Hepatocyte (in vitro differentiated cells): ENCODE results near the gene FYN. TPM values are rescaled to one million over a fixed set of nuclear protein-coding genes. Genes with fewer than 3 reads are reported as not detected.

Experiments used
- DNase-seq: peaks from one replicate; pipeline ENCODE4 v3.0.0-alpha.2; 2016; ENCODE audit warnings: low spot score
- H2AFZ ChIP-seq: fragments of 200-600 bp; sonication (generic); 2 replicates; pipeline ENCODE4 v1.6.0; 2016; ENCODE audit warnings: antibody characterized with exemption, mild to moderate bottlenecking
- H3K27ac ChIP-seq: fragments of 200-600 bp; sonication (generic); 2 replicates; pipeline ENCODE4 v1.5.1; 2016; ENCODE audit warnings: mild to moderate bottlenecking
- H3K27me3 ChIP-seq: fragments of 200-600 bp; sonication (generic); 2 replicates; pipeline ENCODE4 v1.6.1; 2016
- H3K36me3 ChIP-seq: fragments of 200-600 bp; sonication (generic); replicated peaks from 2 replicates; pipeline ENCODE4 v1.5.1; 2016; ENCODE audit warnings: low read depth; ENCODE audit not compliant: insufficient read depth
- H3K4me1 ChIP-seq: fragments of 200-600 bp; sonication (generic); 2 replicates; pipeline ENCODE4 v1.5.1; 2016; ENCODE audit warnings: mild to moderate bottlenecking, moderate library complexity; ENCODE audit not compliant: insufficient read depth
- H3K4me2 ChIP-seq: fragments of 200-600 bp; sonication (generic); 2 replicates; pipeline ENCODE4 v1.6.0; 2016
- H3K4me3 ChIP-seq: fragments of 200-600 bp; sonication (generic); 2 replicates; pipeline ENCODE4 v1.5.1; 2016; ENCODE audit warnings: mild to moderate bottlenecking
- H3K79me2 ChIP-seq: fragments of 200-600 bp; sonication (generic); 2 replicates; pipeline ENCODE4 v1.6.0; 2017; ENCODE audit warnings: mild to moderate bottlenecking
- H3K9me2 ChIP-seq: fragments of 200-600 bp; sonication (generic); replicated peaks from 2 replicates; pipeline ENCODE4 v1.6.0; 2017; ENCODE audit warnings: mild to moderate bottlenecking; ENCODE audit not compliant: insufficient read depth
- H3K9me3 ChIP-seq: fragments of 200-600 bp; sonication (generic); 2 replicates; pipeline ENCODE4 v1.5.1; 2016; ENCODE audit warnings: low read depth, mild to moderate bottlenecking
- H4K20me1 ChIP-seq: fragments of 200-600 bp; sonication (generic); 2 replicates; pipeline ENCODE4 v1.6.0; 2016; ENCODE audit warnings: mild to moderate bottlenecking; ENCODE audit not compliant: insufficient read depth, poor library complexity, severe bottlenecking
- EZH2 ChIP-seq: fragments of 200-600 bp; sonication (generic); IDR thresholded peaks from 2 replicates; pipeline ENCODE4 v1.6.1; 2016; ENCODE audit warnings: antibody characterized with exemption, mild to moderate bottlenecking, borderline replicate concordance
- EZH2phosphoT487 ChIP-seq: fragments of 200-600 bp; sonication (generic); IDR thresholded peaks from one replicate; pipeline ENCODE4 v1.6.1; 2018; ENCODE audit warnings: antibody characterized with exemption, mild to moderate bottlenecking, low read depth, moderate library complexity; ENCODE audit not compliant: unreplicated experiment, severe bottlenecking
- WGBS: methylation state at CpG from one replicate; pipeline ENCODE4 v1.1.6; 2016; ENCODE audit warnings: low lambda C conversion rate; ENCODE audit errors: missing lambda C conversion rate; 5-methylcytosine and 5-hydroxymethylcytosine counted together
- polyA plus RNA-seq: library from polyadenylated mRNA; unstranded; fragments of >200 nt; fragmentation: Nextera tagmentation; extraction: Ambion mirVana; gene quantifications from 2 replicates; pipeline ENCODE4 v1.2.1, GENCODE V29; 2016
- total RNA-seq: library from RNA; depleted of rRNA; stranded (reverse); fragments of >200 nt; gene quantifications from 2 replicates; pipeline ENCODE4 v1.2.3, GENCODE V29; 2014
- TF ChIP-seq, protein P1 (sequence below): fragments of 200-600 bp; sonication (generic); IDR thresholded peaks from 2 replicates; pipeline ENCODE4 v1.5.1; 2016; ENCODE audit warnings: antibody characterized with exemption, mild to moderate bottlenecking; ENCODE audit not compliant: poor library complexity

The FYN gene
- total and polyA plus RNA-seq, 2 experiments from 2014 or later: 40.0 to 70.1 TPM

DNA sequence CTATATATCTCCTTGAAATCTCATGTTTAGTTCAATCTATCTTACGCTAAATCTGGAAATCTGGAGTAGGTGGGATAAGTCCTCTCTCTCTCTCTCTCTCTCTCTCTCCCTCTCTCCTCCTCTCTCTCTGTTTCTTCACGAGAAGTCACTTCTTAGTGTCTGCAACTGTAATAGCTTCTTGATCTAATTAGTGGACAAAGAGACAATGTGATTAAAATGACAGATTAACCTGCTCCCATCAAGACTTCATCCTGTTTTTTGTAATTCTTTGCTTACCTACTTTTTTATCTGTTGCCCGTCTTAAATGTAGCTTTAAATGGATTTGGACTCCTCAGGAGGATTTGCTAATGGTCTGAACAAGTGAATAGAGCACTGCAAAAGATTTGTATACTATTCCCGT is 2.5 kb upstream of the FYN start:
- DNase-seq: no peak
- no peaks in the 10 kb centered on the region for H3K9me3 ChIP-seq
- peaks cover 16% of the 10 kb centered on the region for H3K27me3 ChIP-seq
- no peaks in the 10 kb centered on the region for H4K20me1 ChIP-seq
- 71% methylated on average over 4 of the region's 4 CpGs for whole genome bisulfite sequencing
- no peaks in the 10 kb centered on the region for H3K36me3 ChIP-seq
- peaks cover 10% of the 10 kb centered on the region for H3K79me2 ChIP-seq
- H3K4me2 ChIP-seq: no peak overlapping the region
- no peak overlapping the region for H3K27ac ChIP-seq
- H3K9me2 ChIP-seq: no peaks in the 10 kb centered on the region
- peaks cover 4% of the 10 kb centered on the region for H3K4me1 ChIP-seq
- no peak overlapping the region for H2AFZ ChIP-seq
- TF ChIP-seq EZH2: no peak
- H3K4me3 ChIP-seq: no peak overlapping the region

DNA sequence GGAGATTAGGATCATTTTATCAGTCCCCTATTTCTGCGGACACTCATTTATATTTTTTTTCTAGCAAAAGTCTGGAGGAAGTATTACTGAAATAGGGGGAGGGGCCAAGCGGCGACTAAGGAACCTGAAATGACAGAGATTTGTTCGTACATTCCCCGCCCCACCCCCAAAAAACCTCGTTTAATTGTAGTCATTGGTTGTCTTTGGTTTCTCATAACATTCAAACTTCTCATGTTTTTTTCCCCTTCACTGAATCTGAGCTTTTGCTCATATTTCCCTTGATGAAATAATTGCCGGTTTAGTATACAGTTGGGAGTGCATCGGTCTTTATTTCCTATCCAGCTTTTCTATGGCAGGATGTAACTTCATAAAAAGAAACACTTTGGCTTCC is 768 bp upstream of the FYN start:
- peaks cover 5% of the 10 kb centered on the region for H3K4me1 ChIP-seq
- DNase-seq: no peak
- no peak overlapping the region for H3K27ac ChIP-seq
- H3K36me3 ChIP-seq: no peaks in the 10 kb centered on the region
- H4K20me1 ChIP-seq: no peaks in the 10 kb centered on the region
- peak overlapping the region; percentile 74 for H2AFZ ChIP-seq
- no peaks in the 10 kb centered on the region for H3K9me3 ChIP-seq
- peaks cover 16% of the 10 kb centered on the region for H3K27me3 ChIP-seq
- H3K4me2 ChIP-seq: peak overlapping the region; percentile 89
- 22% methylated on average over 8 of the region's 8 CpGs for WGBS
- no peaks in the 10 kb centered on the region for H3K9me2 ChIP-seq
- H3K79me2 ChIP-seq: peaks cover 21% of the 10 kb centered on the region
- TF ChIP-seq EZH2: no peak
- H3K4me3 ChIP-seq: peak overlapping the region; percentile 49

DNA sequence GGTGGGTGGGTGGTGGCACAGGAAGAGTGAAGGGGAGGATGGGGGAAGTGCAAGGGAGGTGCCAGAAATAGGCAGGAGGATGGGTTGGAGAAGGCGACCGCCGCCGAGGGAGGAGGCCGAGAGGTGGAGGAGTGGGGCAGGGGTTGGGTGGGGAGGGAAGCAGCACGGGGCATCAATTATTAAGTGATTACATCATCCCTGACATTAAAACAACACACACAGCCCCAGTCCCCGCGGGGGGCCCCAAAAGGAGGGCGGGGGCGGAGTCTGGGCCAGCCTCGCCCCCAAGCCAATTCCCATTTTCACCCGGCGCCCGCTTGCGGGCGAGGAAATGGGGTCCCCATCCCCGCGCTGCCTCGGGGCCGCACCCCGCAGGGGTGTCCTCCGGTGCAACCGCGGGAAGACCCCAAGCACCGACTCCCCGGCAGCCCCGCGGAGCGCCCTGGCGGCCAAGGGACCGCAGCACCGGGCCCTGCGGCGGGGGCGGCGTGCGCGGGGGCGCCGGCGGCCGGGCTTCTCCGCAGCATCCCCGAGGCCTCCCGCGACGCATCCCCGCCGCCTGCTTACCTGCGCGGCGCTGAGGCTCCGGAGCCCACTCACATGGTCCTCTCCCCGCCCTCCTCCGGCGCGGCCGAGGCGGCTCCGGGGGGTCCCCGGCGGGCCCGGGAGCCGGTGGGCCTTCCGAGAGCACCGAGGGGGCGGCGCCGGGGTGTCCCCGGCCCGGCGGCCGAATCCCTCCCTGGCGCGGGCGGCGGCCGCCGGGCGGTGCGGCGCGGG is 663 bp downstream of the FYN start:
- H3K9me2 ChIP-seq: no peaks in the 10 kb centered on the region
- peak overlapping the region; percentile 36 for H2AFZ ChIP-seq
- 1% methylated on average over 33 of the region's 83 CpGs for WGBS
- peak overlapping the region; percentile 75 for H3K27ac ChIP-seq
- H3K27me3 ChIP-seq: peaks cover 16% of the 10 kb centered on the region
- H3K79me2 ChIP-seq: peaks cover 36% of the 10 kb centered on the region
- peak overlapping the region; percentile 72 for H3K4me3 ChIP-seq
- no peaks in the 10 kb centered on the region for H3K9me3 ChIP-seq
- no peaks in the 10 kb centered on the region for H4K20me1 ChIP-seq
- H3K36me3 ChIP-seq: no peaks in the 10 kb centered on the region
- peak; percentile 61 for DNase-seq
- peak overlapping the region; percentile 89 for H3K4me2 ChIP-seq
- peaks cover 5% of the 10 kb centered on the region for H3K4me1 ChIP-seq
- TF ChIP-seq EZH2 (no peak), EZH2phosphoT487 (no peak)
- TF ChIP-seq, protein P1, sequence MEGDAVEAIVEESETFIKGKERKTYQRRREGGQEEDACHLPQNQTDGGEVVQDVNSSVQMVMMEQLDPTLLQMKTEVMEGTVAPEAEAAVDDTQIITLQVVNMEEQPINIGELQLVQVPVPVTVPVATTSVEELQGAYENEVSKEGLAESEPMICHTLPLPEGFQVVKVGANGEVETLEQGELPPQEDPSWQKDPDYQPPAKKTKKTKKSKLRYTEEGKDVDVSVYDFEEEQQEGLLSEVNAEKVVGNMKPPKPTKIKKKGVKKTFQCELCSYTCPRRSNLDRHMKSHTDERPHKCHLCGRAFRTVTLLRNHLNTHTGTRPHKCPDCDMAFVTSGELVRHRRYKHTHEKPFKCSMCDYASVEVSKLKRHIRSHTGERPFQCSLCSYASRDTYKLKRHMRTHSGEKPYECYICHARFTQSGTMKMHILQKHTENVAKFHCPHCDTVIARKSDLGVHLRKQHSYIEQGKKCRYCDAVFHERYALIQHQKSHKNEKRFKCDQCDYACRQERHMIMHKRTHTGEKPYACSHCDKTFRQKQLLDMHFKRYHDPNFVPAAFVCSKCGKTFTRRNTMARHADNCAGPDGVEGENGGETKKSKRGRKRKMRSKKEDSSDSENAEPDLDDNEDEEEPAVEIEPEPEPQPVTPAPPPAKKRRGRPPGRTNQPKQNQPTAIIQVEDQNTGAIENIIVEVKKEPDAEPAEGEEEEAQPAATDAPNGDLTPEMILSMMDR: no peak

DNA sequence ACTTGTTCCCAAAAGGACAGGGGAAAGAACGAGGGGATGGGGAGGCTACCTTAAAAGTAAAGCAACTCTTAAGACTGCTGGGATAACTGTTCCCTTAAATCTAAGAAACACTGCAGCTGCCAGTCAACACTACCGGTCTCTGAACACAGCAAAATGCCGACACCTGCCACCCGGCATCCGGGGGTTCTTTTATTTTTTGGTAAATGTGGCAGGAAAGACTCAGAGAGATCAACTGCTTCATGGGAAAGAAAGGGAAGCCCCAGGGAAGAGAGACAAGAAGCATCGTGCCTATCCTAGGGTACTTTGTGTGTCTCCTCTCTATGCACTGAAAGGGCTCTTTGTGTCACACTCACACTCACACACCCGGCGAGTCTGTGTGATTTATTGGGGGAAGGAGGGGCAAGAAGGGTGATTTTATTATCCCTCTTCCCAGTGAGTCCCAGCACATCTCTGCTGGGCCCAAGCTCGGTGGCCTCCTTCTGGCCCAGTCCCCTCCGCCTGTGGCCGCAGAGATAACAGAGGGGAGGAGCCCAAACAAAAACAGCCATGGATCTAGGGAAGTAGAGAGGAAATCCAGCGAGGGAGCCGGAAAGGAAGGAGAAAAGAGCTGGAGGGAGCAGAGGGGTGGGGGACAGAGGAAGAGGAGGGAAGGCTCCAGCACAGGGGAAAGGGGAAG is 1.4 kb downstream of the FYN start:
- Histone ChIP-seq H3K36me3 (no peaks in the 10 kb centered on the region), H2AFZ (peak overlapping the region; percentile 36), H3K4me1 (peaks cover 5% of the 10 kb centered on the region), H3K4me3 (peak overlapping the region; percentile 72), H4K20me1 (no peaks in the 10 kb centered on the region), H3K4me2 (peak overlapping the region; percentile 89), H3K79me2 (peaks cover 40% of the 10 kb centered on the region), H3K27ac (peak overlapping the region; percentile 75), H3K27me3 (peaks cover 16% of the 10 kb centered on the region), H3K9me3 (no peaks in the 10 kb centered on the region), H3K9me2 (no peaks in the 10 kb centered on the region)
- WGBS: 4% methylated on average over 13 of the region's 13 CpGs
- TF ChIP-seq EZH2 (no peak), EZH2phosphoT487 (no peak)
- TF ChIP-seq, protein P1: no peak
- peak; percentile 33 for DNase-seq
